COR-L47 (cell line): ENCODE data around the gene MIER3.

Source experiments
- DNase-seq: peaks from one replicate; lab custom pipeline; 2025; lab: John Stamatoyannopoulos, UW

Gene MIER3

DNA sequence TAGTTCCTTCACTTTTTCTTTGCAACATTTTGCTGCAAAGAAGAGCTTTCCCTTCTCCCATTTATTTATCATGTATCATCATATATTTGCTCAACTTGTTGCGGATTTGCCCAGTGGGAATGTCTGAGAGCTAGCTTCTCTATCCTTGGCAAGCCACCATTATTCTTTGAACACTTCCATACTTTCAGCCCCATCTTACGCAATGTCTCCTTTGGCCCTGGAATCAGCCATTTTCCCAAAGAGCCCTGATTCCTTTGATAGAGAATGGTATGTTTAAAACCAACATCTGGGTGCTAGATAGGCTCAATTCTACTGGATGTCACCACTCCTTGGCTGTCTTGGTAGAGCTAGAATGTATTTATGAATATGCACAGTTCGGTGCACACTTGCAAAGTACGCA, 55.2 kb downstream of the MIER3 start:
- DNase-seq = no peak

DNA sequence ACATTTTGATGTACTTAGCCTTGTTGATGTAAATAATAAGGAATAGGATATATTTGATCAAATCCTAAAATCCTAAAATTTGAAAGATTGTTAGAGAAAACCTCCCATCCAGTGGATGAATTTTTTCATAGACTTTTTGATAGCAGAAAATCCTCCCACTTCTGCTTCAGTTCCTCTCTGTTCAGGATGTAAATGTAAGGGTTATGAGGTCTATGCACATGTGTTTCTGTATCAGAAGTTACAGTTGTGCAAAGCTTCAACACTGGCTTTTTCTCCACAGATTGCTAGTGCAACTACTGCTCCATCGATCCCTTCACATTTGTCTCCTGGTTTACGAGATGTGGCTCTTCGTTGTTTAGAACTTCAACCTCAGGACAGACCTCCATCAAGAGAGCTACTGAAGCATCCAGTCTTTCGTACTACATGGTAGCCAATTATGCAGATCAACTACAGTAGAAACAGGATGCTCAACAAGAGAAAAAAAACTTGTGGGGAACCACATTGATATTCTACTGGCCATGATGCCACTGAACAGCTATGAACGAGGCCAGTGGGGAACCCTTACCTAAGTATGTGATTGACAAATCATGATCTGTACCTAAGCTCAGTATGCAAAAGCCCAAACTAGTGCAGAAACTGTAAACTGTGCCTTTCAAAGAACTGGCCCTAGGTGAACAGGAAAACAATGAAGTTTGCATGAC, 58.5 kb downstream of the MIER3 start:
- DNase-seq = no peak

DNA sequence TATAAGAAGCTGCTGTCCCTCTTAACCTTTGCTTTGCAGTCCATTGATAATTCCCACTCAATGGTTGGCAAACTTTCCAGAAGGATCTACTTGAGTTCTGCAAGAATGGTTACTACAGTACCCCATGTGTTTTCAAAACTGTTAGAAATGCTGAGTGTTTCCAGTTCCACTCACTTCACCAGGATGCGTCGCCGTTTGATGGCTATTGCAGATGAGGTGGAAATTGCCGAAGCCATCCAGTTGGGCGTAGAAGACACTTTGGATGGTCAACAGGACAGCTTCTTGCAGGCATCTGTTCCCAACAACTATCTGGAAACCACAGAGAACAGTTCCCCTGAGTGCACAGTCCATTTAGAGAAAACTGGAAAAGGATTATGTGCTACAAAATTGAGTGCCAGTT, 70.4 kb downstream of the MIER3 start:
- DNase-seq = no peak

DNA sequence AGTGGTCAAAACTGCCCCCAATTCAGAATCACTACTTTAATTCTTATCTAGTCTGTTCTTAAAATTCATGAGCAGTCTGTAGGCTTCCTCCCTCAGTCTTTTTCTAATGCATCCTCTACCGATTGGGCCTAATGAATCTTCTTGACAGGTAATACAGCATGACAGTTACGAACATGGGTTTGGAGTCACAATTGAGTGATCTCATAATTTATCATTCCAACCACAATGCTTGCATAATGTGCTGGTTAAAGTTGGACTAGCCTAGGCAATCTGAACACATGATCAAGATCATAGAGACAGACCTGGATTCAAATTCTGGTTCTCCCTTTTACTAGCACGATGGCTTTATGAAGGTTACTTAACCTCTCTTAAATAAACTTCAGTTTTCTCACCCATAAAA, 75.6 kb downstream of the MIER3 start:
- DNase-seq = no peak

DNA sequence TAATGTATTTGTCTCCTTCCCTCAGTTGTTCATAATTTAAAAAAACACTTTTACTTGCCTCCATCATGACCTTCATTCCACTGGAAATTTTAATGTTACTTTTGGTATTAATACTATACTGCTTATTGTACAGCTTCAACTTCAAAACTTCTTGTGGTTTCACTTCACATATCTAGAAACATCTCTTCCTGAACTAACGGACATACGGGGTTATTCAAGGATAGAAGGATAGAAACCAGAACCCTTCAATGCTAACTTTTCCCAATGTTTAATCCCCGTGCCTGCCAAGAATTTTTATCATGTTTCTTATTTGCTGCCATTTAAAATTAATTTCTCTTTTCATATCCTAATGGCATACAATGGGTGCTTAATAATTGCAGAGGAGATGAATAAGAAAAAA, 78.9 kb downstream of the MIER3 start:
- no peak for DNase-seq

DNA sequence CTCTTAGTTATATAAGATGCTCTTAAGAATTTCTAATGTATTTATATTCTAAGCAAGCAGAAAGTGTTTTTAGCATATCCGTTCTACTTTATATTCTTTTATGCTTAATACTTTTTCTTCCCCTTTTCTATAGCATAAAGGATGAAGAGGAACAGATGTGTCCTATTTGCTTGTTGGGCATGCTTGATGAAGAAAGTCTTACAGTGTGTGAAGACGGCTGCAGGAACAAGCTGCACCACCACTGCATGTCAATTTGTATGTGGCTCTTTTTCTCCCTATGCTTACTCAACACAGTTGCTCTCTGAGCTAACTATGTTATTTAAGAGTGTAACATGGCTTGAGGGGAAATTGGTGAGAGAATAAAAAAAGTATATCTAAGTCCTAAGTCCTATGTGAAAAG, 80.1 kb downstream of the MIER3 start:
- no peak for DNase-seq
